Astrocyte (in vitro differentiated cells and primary cell): ENCODE results near the gene ALK.

Experiments
- EZH2 ChIP-seq: IDR thresholded peaks from 2 replicates; pipeline ENCODE4 v1.6.1; 2012; ENCODE audit warnings: mild to moderate bottlenecking, low read length, inconsistent platforms; ENCODE audit not compliant: insufficient read depth
- TF ChIP-seq, protein P1 (sequence below): IDR thresholded peaks from 2 replicates; pipeline ENCODE4 v1.5.1; 2011; ENCODE audit warnings: low read depth, mild to moderate bottlenecking, inconsistent platforms, low read length, moderate library complexity; ENCODE audit not compliant: insufficient read depth

GRCh38 chr2:29423061-29423666 is 498.2 kb downstream of the ALK start:
- TF ChIP-seq, protein P1, sequence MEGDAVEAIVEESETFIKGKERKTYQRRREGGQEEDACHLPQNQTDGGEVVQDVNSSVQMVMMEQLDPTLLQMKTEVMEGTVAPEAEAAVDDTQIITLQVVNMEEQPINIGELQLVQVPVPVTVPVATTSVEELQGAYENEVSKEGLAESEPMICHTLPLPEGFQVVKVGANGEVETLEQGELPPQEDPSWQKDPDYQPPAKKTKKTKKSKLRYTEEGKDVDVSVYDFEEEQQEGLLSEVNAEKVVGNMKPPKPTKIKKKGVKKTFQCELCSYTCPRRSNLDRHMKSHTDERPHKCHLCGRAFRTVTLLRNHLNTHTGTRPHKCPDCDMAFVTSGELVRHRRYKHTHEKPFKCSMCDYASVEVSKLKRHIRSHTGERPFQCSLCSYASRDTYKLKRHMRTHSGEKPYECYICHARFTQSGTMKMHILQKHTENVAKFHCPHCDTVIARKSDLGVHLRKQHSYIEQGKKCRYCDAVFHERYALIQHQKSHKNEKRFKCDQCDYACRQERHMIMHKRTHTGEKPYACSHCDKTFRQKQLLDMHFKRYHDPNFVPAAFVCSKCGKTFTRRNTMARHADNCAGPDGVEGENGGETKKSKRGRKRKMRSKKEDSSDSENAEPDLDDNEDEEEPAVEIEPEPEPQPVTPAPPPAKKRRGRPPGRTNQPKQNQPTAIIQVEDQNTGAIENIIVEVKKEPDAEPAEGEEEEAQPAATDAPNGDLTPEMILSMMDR: no peak
- TF ChIP-seq EZH2: no peak
